Tibial artery (tissue), 4 donors: ENCODE measurements around the gene USP6NL.

Source experiments
- DNase-seq, 2 donors: peaks; one replicate each; pipeline ENCODE4 v3.0.0-alpha.2; 2019
- H3K27ac ChIP-seq, 2 donors: fragments of 200-600 bp; sonication (generic) in 1 of 2; 1 replicate in 1 of 2; 2 replicates in 1 of 2; pipeline ENCODE4 v1.5.1; 2018 to 2019; ENCODE audit warnings: mild to moderate bottlenecking in 1 of 2
- H3K27me3 ChIP-seq, 2 donors: fragments of 200-600 bp; sonication (generic) in 1 of 2; one replicate each; pipeline versions ENCODE4 v1.5.1 to v1.6.0; 2016 to 2019
- H3K36me3 ChIP-seq, 3 donors: fragments of 200-600 bp; sonication (generic) in 2 of 3; one replicate each; pipeline ENCODE4 v1.5.1; 2016 to 2019; ENCODE audit warnings: mild to moderate bottlenecking in 2 of 3
- H3K4me1 ChIP-seq, 4 donors: fragments of 200-600 bp; sonication (generic) in 2 of 4; 1 replicate in 3 of 4; 2 replicates in 1 of 4; pipeline ENCODE4 v1.5.1; 2016 to 2019
- H3K4me3 ChIP-seq, 2 donors: fragments of 200-600 bp; sonication (generic) in 1 of 2; 1 replicate in 1 of 2; 2 replicates in 1 of 2; pipeline ENCODE4 v1.5.1; 2018 to 2019; ENCODE audit warnings: mild to moderate bottlenecking in 2 of 2
- H3K9me3 ChIP-seq, 3 donors: fragments of 200-600 bp; sonication (generic) in 1 of 3; one replicate each; pipeline ENCODE4 v1.5.1; 2016 to 2019
- intact Hi-C: fragments of 100-400 bp; cut with DNase I; formaldehyde crosslinking; loops from one replicate; pipeline ENCODE4 v1.15.0; 2023; ENCODE audit warnings: low total_unique reads
- TF ChIP-seq, protein P1 (sequence below), 2 experiments: fragments of 200-600 bp in 1 of 2; fragments of 450-650 bp in 1 of 2; IDR thresholded peaks; one replicate each; pipeline ENCODE4 v1.5.1; 2017 to 2019; ENCODE audit warnings: antibody characterized with exemption in 2 of 2, mild to moderate bottlenecking in 1 of 2, moderate library complexity in 1 of 2

The USP6NL gene

GRCh38 chr10:11407939-11408338 lies 203.5 kb downstream of the USP6NL start:
- H3K36me3 ChIP-seq = no peaks in the 10 kb centered on the region
- intact Hi-C loops = no loop called here
- H3K4me1 ChIP-seq = peaks cover 0 to 3% (median 0%) of the 10 kb centered on the region in 4 donors
- H3K4me3 ChIP-seq = no peak overlapping the region
- TF ChIP-seq, protein P1, sequence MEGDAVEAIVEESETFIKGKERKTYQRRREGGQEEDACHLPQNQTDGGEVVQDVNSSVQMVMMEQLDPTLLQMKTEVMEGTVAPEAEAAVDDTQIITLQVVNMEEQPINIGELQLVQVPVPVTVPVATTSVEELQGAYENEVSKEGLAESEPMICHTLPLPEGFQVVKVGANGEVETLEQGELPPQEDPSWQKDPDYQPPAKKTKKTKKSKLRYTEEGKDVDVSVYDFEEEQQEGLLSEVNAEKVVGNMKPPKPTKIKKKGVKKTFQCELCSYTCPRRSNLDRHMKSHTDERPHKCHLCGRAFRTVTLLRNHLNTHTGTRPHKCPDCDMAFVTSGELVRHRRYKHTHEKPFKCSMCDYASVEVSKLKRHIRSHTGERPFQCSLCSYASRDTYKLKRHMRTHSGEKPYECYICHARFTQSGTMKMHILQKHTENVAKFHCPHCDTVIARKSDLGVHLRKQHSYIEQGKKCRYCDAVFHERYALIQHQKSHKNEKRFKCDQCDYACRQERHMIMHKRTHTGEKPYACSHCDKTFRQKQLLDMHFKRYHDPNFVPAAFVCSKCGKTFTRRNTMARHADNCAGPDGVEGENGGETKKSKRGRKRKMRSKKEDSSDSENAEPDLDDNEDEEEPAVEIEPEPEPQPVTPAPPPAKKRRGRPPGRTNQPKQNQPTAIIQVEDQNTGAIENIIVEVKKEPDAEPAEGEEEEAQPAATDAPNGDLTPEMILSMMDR (IDR thresholded peaks at IDR 0.05) = no peak
- no peak overlapping the region for H3K27ac ChIP-seq
- H3K9me3 ChIP-seq = peaks cover 0 to 13% (median 10%) of the 10 kb centered on the region in 3 donors
- H3K27me3 ChIP-seq = peaks cover 0 to 6% of the 10 kb centered on the region in 2 donors
- DNase-seq = no peak

DNA sequence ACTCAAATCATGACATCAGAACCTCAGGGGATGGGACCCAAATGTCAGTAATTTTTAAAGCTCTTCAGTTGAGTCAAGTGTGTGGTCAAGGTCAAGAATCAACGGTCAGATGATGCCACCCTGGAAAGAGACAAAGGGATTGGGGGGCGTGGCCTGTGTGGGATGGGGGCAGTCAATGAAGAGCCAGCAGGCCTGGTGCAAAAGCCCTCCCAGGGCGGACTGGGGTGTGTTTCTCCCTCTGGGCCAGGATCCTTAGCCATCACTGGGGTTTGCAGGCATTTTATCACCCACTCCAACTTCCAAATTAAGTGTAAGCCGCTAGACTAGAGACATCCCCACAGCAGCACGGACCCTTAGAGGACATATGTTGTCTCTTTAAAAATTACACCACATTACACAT lies 204.7 kb downstream of the USP6NL start:
- DNase-seq = no peak
- H3K27ac ChIP-seq = no peak overlapping the region
- intact Hi-C loops = no loop called here
- H3K4me1 ChIP-seq = peaks cover 0 to 3% (median 0%) of the 10 kb centered on the region in 4 donors
- TF ChIP-seq, protein P1 (IDR thresholded peaks at IDR 0.05) = no peak
- peaks cover 0 to 7% of the 10 kb centered on the region in 2 donors for H3K27me3 ChIP-seq
- H3K36me3 ChIP-seq = no peaks in the 10 kb centered on the region
- H3K9me3 ChIP-seq = peaks cover 0 to 2% (median 1%) of the 10 kb centered on the region in 3 donors
- H3K4me3 ChIP-seq = no peak overlapping the region

DNA sequence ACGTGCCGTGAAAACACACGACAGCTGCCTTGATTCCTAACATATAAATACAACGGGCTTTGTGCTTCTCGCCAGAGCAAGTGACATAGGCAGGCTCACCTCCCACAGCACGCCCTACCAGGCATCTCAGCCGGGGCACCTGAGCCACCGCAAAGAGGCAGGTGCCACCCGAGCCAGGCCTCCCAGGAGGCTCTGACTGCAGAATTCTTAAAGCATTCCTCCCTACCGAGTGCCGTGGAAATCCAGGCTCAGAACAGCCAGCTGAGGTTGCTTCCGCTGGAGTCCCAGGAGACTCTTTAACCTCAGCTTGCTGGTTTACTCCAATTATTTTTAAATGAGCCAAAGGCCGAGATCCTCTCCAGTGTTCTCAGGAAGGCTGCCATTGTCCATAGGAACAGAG lies 206.5 kb downstream of the USP6NL start:
- Histone ChIP-seq H3K4me1 (peaks cover 0 to 3% (median 0%) of the 10 kb centered on the region in 4 donors), H3K4me3 (no peak overlapping the region), H3K27ac (no peak overlapping the region), H3K36me3 (no peaks in the 10 kb centered on the region), H3K27me3 (peaks cover 0 to 9% of the 10 kb centered on the region in 2 donors), H3K9me3 (no peaks in the 10 kb centered on the region)
- TF ChIP-seq, protein P1 (IDR thresholded peaks at IDR 0.05) = no peak
- intact Hi-C loops = no loop called here
- DNase-seq = no peak
